ENCODE data around the gene ARSI.

The ARSI gene

GRCh38 chr5:150309101-150309885 lies 6.6 kb upstream of the ARSI start:
- TF ChIP-seq CTCF (IDR thresholded peaks at IDR 0.05; ENCODE audit: low read depth, low read length) = no peak

DNA sequence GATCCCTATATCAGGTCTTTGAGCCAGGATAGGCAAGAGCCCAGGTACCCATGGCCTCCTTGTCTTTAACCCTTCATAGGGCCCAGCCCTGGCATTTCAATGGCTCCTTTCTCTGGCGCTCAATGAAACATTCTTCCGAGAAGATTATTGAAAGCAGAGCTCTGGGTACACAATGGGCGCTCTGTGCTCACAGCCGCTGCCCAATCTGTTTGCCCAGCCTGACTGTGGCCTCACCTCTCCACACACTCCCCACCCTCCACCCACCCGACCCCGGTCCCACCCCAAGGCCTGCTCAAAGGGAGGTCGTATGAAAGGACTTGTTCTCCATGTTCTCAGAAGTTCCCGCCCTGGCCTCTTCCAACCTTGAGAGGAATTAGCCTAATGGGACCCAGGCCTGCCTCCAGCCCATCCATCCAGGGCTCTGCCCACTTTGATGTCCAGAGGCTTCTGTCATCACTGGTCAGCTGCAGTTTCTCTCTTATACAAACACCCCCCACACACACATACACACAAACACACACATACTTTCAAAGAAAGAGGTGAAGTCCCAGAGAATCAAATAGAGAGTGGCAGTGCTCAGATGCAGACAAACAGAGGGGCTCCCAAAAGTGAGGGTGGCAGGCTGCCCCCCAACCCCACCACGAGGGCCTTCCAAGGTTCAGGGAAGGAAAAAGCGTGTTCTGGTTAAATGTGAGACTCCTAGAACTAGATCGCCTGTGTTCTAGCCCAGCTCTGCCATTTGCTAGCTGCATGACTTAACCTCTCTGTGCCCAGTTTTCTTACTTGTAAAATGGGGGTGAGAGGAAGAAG lies 5.1 kb upstream of the ARSI start:
- TF ChIP-seq CTCF (IDR thresholded peaks at IDR 0.05; ENCODE audit: low read depth, low read length) = no peak
- H3K4me3 ChIP-seq (ENCODE audit: low read depth, low read length) = no peak overlapping the region

More at GRCh38 chr5:150309101-150309885, 6.6 kb upstream of the ARSI start:
- no peak overlapping the region for H3K4me3 ChIP-seq (ENCODE audit: low read depth, low read length)

GRCh38 chr5:150306775-150307174 lies 4.1 kb upstream of the ARSI start:
- no peak for TF ChIP-seq CTCF (IDR thresholded peaks at IDR 0.05; ENCODE audit: low read depth, low read length)
- no peak overlapping the region for H3K4me3 ChIP-seq (ENCODE audit: low read depth, low read length)

- H3K4me3 ChIP-seq (ENCODE audit: low read depth, low read length) = no peak overlapping the region
- TF ChIP-seq CTCF (IDR thresholded peaks at IDR 0.05; ENCODE audit: low read depth, low read length) = no peak
Measured at GRCh38 chr5:150305557-150305956, 2.9 kb upstream of the ARSI start.

DNA sequence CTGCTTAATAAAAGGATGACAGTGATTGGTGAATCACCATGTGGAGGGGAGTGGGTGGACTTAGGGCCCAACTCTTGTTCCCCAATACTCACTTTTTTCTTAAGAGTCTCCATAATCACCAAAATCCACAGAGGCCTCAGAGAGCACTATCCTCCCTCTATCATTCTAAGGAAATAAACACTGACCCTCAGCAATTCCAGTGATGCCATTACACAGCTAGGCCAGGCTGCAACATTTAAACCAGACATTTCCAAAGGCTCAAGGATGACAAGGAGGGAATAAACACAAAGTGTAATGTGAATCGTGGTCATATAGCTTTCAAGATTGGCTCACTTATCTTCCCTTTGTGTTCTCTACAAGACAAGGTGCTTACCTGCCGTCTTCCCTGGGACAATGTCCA lies 2.4 kb upstream of the ARSI start:
- H3K4me3 ChIP-seq (ENCODE audit: low read depth, low read length) = no peak overlapping the region
- TF ChIP-seq CTCF (IDR thresholded peaks at IDR 0.05; ENCODE audit: low read depth, low read length) = no peak

GRCh38 chr5:150304481-150305081 lies 1.9 kb upstream of the ARSI start:
- no peak for TF ChIP-seq CTCF (IDR thresholded peaks at IDR 0.05; ENCODE audit: low read depth, low read length)
- H3K4me3 ChIP-seq (ENCODE audit: low read depth, low read length) = no peak overlapping the region

All from WI38 (cell line).